Activated naive CD4-positive, alpha-beta T cell treated with anti-CD3 and anti-CD28 coated beads for 36 hours (primary cell): ENCODE results near the gene ANKRD30A. TPM values are rescaled to one million over a fixed set of nuclear protein-coding genes. Genes with fewer than 3 reads are reported as not detected.
"Not testable (repeated sequence)": the region's sequence is repeated elsewhere in the genome, so short reads cannot be mapped to it uniquely, and the experiment has no call there.

ENCODE experiments used
- CTCF ChIA-PET: fragments of 350-600 bp; sonication (Branson Sonifier 250); formaldehyde crosslinking; loops from one replicate; lab custom pipeline; 2021; ENCODE audit warnings: antibody characterized with exemption; lab: Charles Lee
- DNase-seq: peaks from one replicate; pipeline ENCODE4 v3.0.0-alpha.2; 2020
- H3K27ac Mint-ChIP-seq: one replicate; pipeline ENCODE4 v1.8.0; 2021; ENCODE audit warnings: mild to moderate bottlenecking, mixed read lengths
- H3K27me3 Mint-ChIP-seq: one replicate; pipeline ENCODE4 v1.8.0; 2021; ENCODE audit warnings: low read depth, mixed read lengths
- H3K36me3 Mint-ChIP-seq: one replicate; pipeline ENCODE4 v1.8.0; 2021; ENCODE audit warnings: low read depth, mixed read lengths
- H3K4me1 Mint-ChIP-seq: one replicate; pipeline ENCODE4 v1.8.0; 2021; ENCODE audit warnings: low read depth, mixed read lengths
- H3K4me3 Mint-ChIP-seq: one replicate; pipeline ENCODE4 v1.8.0; 2021; ENCODE audit warnings: mild to moderate bottlenecking, moderate library complexity, mixed read lengths
- H3K9me3 Mint-ChIP-seq: one replicate; pipeline ENCODE4 v1.8.0; 2021; ENCODE audit warnings: mixed read lengths
- intact Hi-C: fragments of 100-400 bp; cut with micrococcal nuclease; formaldehyde crosslinking; loops from one replicate; pipeline ENCODE4 v1.15.1; 2023
- total RNA-seq, 2 experiments: library from RNA; stranded (reverse); gene quantifications; one replicate each; pipeline ENCODE4 v1.2.3, GENCODE V29; 2021

ANKRD30A gene
- total RNA-seq, 2 experiments from 2014 or later: not detected

DNA sequence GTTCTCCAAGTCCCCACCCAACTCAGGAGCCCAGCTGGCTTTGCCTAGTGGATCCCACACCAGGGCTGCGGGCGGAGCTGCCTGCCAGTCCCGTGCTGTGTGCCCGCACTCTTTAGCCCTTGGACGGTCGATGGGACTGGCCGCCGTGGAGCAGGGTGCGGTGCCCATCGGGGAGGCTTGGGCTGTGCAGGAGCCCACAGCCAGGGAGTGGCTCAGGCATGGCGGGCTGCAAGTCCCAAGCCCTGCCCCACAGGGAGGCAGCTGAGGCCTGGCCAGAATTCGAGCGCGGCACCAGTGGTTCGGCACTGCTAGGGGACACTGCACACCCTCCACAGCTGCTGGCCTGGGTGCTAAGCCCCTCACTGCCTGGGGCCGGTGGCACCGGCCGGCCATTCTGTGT lies 159.7 kb downstream of the ANKRD30A start:
- intact Hi-C loops: no loop called here
- no peaks in the 10 kb centered on the region for H3K27me3 Mint-ChIP-seq
- no peaks in the 10 kb centered on the region for H3K36me3 Mint-ChIP-seq
- no peaks in the 10 kb centered on the region for H3K4me1 Mint-ChIP-seq
- CTCF ChIA-PET: no interaction called here
- peaks cover 18% of the 10 kb centered on the region for H3K9me3 Mint-ChIP-seq
- no peak overlapping the region for H3K4me3 Mint-ChIP-seq
- no peak for DNase-seq
- no peak overlapping the region for H3K27ac Mint-ChIP-seq

DNA sequence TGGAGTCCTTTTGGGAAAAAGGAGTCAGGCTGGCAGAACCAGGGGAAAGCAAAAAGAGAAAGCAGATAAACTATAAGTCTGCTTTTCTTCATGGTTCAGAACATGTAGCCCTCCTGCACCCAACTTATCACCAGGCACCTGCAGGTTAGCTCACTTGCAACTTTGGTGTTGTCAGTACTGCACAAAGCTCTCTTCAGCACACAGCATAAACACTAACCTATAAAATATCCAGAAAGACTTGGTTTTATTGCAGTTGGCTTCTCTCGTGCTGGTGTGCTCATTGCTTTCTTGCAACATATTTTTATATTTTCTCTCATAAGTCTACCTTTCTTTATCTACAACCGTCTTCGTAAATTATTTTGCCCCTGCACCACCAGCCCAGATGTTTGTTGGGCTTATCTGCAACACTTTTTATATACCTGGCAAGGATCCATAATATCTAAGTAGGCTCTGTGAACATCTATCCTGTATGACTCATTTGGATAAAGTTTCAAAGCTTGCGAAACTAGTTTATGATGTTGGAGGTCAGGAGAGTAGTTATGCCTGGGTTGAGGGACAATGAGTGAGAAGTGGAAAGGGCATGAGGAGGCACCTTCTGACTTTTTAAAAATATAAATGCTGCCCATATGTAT lies 164.6 kb downstream of the ANKRD30A start:
- intact Hi-C loops: no loop called here
- H3K4me1 Mint-ChIP-seq: no peaks in the 10 kb centered on the region

DNA sequence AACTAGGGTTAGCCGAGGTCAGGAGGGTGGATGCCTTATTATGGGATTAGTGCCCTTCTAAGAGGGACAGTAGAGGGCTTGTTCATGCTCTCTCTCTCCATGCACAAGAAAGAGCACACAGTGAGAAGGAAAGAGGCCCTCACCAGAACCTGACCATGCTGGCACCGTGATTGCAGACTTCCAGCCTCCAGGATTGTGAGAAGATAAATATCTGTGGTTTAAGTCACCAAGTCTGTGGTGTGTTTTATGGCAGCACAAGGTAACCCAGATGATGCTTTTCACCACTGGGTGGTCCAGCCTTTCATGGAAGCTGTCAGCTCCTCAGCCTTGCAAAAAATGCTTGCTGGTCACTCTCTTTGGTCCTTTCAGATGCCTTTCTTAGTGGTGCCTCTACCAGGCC lies 175.9 kb downstream of the ANKRD30A start:
- Mint-ChIP-seq H3K4me1 (no peaks in the 10 kb centered on the region), H3K27me3 (no peaks in the 10 kb centered on the region), H3K36me3 (no peaks in the 10 kb centered on the region), H3K27ac (no peak overlapping the region), H3K4me3 (no peak overlapping the region), H3K9me3 (peaks cover 8% of the 10 kb centered on the region)
- CTCF ChIA-PET: interaction anchor here (0.6 kb wide), 1 partner anchor 15 kb away, joined by 3 read pairs; no protein-coding TSS in a partner anchor
- intact Hi-C loops: no loop called here
- no peak for DNase-seq

More for the DNA sequence above, 164.6 kb downstream of the ANKRD30A start:
- H3K27ac Mint-ChIP-seq: no peak overlapping the region
- no peak for DNase-seq
- no peaks in the 10 kb centered on the region for H3K27me3 Mint-ChIP-seq
- H3K4me3 Mint-ChIP-seq: no peak overlapping the region
- CTCF ChIA-PET: interaction anchor here (0.6 kb wide), 1 partner anchor 1063 kb away, joined by 3 read pairs; no protein-coding TSS in a partner anchor
- H3K36me3 Mint-ChIP-seq: no peaks in the 10 kb centered on the region
- peaks cover 21% of the 10 kb centered on the region for H3K9me3 Mint-ChIP-seq

DNA sequence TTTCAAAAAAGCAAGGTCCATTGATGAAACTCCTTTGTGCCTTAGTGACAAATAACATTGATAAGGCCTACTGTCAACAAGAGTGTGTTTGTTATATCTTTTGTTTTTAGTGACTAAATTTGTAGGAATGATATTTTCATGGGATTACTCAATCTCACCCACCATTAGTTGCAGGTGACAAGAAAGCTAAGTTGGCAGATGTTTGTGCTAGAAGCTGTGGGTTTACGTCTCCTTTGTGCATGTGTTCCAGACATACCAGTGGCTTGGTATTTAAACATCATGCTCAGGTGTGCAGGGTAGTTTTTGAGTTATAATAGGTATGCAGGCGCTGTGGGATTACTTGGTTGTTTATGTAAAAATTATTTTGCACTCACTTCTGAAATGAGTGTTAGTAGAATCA lies 178.6 kb downstream of the ANKRD30A start:
- intact Hi-C loops: no loop called here
- Mint-ChIP-seq H3K36me3 (no peaks in the 10 kb centered on the region), H3K9me3 (peaks cover 10% of the 10 kb centered on the region), H3K4me3 (no peak overlapping the region), H3K27me3 (no peaks in the 10 kb centered on the region), H3K4me1 (no peaks in the 10 kb centered on the region), H3K27ac (no peak overlapping the region)
- CTCF ChIA-PET: no interaction called here
- DNase-seq: no peak

DNA sequence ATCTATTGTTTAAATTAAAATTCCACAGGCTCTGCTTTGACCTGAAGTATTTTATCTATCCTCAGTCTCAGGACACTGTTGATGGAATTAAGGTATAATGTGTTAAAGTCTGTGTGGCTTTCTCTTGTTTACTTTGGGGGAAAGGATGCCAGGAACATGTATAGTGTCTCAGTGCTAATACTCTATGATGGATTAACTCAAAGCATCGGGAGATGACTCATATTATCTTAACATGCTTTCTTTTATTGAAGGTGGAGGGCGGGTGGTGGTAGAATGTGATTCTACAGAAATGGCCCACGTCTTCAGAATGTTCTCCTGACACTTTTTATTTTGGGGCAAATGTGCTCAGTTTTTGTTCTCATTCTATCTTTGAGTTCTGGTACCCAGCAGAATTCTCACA lies 189.0 kb downstream of the ANKRD30A start:
- Mint-ChIP-seq H3K36me3 (no peaks in the 10 kb centered on the region), H3K4me1 (no peaks in the 10 kb centered on the region), H3K27me3 (no peaks in the 10 kb centered on the region), H3K9me3 (peaks cover 5% of the 10 kb centered on the region), H3K4me3 (no peak overlapping the region), H3K27ac (no peak overlapping the region)
- DNase-seq: no peak
- intact Hi-C loops: no loop called here
- CTCF ChIA-PET: no interaction called here

DNA sequence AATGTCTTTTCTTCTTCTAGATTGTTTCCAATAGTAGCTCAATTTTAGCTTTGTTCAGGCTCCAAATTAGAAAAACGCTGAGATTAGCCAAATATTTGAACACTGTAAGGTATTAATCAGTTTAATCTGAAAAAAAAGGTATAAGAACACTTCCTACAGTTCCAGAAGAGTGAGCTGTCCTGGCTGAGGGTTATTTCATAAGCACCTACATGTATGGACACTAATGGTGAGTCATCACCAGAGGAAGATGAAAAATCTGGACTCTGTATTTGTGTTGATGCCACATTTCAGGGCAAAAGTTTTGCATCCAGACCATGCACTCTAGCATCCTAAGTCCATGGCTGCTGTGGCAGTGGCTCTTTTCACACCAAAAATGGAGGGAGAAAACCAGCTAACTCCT lies 189.5 kb downstream of the ANKRD30A start:
- Mint-ChIP-seq H3K27ac (no peak overlapping the region), H3K36me3 (no peaks in the 10 kb centered on the region), H3K4me1 (no peaks in the 10 kb centered on the region), H3K27me3 (no peaks in the 10 kb centered on the region), H3K9me3 (peaks cover 5% of the 10 kb centered on the region), H3K4me3 (no peak overlapping the region)
- DNase-seq: no peak
- CTCF ChIA-PET: no interaction called here
- intact Hi-C loops: no loop called here

DNA sequence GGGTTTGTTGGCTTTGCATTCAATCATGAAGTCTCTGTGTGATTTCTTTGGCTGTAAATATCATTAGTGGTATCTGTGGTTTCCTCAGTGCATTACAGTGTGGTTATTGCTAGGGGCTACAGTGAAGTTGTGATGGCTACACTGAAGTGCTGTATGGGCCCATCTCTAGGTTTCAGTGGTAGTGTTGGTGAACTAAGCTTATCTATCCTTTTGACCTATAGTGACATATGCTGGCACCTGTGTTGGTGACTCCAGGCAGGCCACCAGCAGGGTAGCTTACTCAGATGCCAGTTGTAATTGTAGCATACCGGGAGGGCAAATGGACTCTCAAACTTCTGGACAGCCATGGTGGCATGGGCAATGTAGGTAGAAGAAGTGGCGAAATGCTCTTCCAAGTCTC lies 219.0 kb downstream of the ANKRD30A start:
- no peaks in the 10 kb centered on the region for H3K4me1 Mint-ChIP-seq
- intact Hi-C loops: no loop called here
- H3K27me3 Mint-ChIP-seq: no peaks in the 10 kb centered on the region
- no peak overlapping the region for H3K27ac Mint-ChIP-seq
- H3K36me3 Mint-ChIP-seq: no peaks in the 10 kb centered on the region
- DNase-seq: no peak
- peaks cover 8% of the 10 kb centered on the region for H3K9me3 Mint-ChIP-seq
- H3K4me3 Mint-ChIP-seq: no peak overlapping the region
- CTCF ChIA-PET: no interaction called here

DNA sequence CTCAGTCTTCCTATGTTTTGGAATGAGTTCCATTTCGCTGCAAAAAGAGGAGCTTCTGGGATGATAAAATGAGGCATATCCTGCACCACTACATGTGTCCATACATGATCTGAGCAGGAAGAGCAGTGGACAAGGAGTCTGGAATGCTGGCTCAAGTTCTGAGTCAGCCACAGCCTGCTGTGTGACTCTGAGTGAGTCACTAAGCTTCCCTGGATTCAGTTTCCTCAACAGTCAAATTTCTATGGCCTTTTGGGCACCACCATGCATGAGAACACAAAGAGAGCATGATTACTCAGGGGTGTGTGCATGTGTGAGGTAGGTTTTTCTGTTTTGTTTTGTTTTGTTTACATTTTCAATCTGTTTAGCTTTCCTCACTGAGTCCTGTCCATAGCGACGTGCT lies 254.6 kb downstream of the ANKRD30A start:
- intact Hi-C loops: no loop called here
- H3K27ac Mint-ChIP-seq: no peak overlapping the region
- CTCF ChIA-PET: interaction anchor here (0.6 kb wide), 1 partner anchor 480 kb away, joined by 3 read pairs; no protein-coding TSS in a partner anchor
- DNase-seq: no peak
- peaks cover 18% of the 10 kb centered on the region for H3K9me3 Mint-ChIP-seq
- no peaks in the 10 kb centered on the region for H3K36me3 Mint-ChIP-seq
- no peaks in the 10 kb centered on the region for H3K27me3 Mint-ChIP-seq
- H3K4me1 Mint-ChIP-seq: no peaks in the 10 kb centered on the region
- no peak overlapping the region for H3K4me3 Mint-ChIP-seq

DNA sequence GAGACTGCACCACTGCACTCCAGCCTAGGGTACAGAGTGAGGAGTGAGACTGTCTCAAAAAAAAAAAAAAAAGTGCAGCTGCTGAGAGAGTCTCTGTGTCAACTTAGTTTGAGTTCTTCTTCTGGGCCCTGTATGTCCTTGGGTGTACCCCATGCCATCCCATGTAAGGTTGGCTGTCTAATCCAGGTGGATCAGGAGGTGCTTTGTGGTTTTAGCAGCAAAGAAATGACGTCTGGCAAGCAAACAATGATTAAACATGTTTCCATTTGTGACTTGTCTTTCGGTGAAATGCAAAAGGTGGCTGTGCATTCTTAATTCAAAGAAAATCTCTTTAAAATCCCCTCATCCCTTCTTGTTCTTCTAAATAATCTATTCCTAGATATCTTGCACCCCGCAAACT lies 255.9 kb downstream of the ANKRD30A start:
- CTCF ChIA-PET: no interaction called here
- intact Hi-C loops: no loop called here
- no peak for DNase-seq
- Mint-ChIP-seq H3K9me3 (peaks cover 20% of the 10 kb centered on the region), H3K36me3 (no peaks in the 10 kb centered on the region), H3K27me3 (no peaks in the 10 kb centered on the region), H3K27ac (no peak overlapping the region), H3K4me1 (no peaks in the 10 kb centered on the region), H3K4me3 (no peak overlapping the region)

DNA sequence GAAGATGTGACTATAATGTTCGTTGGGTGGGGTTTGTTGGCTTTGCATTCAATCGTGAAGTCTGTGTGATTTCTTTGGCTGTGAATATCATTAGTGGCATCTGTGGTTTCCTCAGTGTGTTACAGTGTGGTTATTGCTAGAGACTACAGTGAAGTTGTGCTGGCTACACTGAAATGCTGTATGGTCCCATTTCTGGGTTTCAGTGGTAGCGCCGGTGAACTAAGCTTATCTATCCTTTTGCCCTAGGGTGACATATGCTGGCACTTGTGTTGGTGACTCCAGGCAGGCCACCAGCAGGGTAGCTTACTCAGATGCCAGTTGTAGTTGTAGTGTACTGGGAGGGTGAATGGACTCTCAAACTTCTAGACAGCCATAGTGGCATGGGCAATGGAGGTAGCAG lies 259.5 kb downstream of the ANKRD30A start:
- H3K36me3 Mint-ChIP-seq: no peaks in the 10 kb centered on the region
- H3K27me3 Mint-ChIP-seq: no peaks in the 10 kb centered on the region
- no peak for DNase-seq
- no peaks in the 10 kb centered on the region for H3K4me1 Mint-ChIP-seq
- H3K27ac Mint-ChIP-seq: no peak overlapping the region
- intact Hi-C loops: no loop called here
- no peak overlapping the region for H3K4me3 Mint-ChIP-seq
- CTCF ChIA-PET: interaction anchor here (1.3 kb wide), 1 partner anchor 138 kb away, joined by 3 read pairs; no protein-coding TSS in a partner anchor
- H3K9me3 Mint-ChIP-seq: peaks cover 16% of the 10 kb centered on the region

DNA sequence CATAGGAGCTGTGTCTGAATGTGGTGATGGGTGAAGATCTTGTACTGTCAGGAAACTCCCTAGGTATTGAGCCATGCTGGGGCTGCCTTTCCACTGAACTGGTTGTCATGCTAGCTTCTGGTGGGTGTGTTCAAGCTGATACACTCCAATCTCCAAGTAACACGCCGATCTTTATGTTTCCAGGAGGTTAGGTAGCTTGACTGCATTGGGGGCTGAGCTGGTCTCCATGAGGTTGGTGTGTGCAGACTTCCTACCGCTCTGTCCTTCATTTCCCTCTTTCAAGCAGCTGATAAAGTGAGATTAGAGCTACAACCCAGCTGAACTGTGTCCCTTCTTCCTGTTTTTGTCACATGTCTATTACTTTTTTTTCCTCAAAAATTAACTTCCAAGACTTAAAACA lies 265.5 kb downstream of the ANKRD30A start:
- intact Hi-C loops: no loop called here
- Mint-ChIP-seq H3K27me3 (no peaks in the 10 kb centered on the region), H3K36me3 (no peaks in the 10 kb centered on the region), H3K27ac (no peak overlapping the region), H3K9me3 (peaks cover 4% of the 10 kb centered on the region), H3K4me3 (no peak overlapping the region), H3K4me1 (no peaks in the 10 kb centered on the region)
- CTCF ChIA-PET: interaction anchor here (1.0 kb wide), 1 partner anchor 42 kb away, joined by 3 read pairs; no protein-coding TSS in a partner anchor
- no peak for DNase-seq

DNA sequence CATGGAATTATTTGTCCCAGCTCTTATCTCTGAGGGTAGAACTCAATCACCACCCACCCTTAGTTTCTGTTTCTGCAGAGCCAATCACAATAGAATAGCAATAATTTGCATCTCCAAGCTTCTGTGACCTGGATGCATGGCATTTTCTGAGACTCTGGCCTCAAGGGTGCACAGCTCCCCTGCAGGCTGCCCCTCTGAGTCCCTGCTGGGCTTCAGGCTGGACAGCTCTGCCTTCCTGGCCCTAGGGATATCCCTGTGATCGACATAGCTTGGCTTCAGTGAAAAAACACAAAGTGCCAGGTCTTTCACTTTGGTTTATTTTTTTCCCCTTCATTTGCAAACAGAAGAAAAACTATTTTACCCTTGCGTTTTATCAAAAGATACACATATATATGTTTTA lies 275.4 kb downstream of the ANKRD30A start:
- intact Hi-C loops, CTCF ChIA-PET, H3K4me1 Mint-ChIP-seq, H3K27ac Mint-ChIP-seq, H3K27me3 Mint-ChIP-seq, H3K9me3 Mint-ChIP-seq, H3K4me3 Mint-ChIP-seq, DNase-seq, H3K36me3 Mint-ChIP-seq: not testable (repeated sequence)

DNA sequence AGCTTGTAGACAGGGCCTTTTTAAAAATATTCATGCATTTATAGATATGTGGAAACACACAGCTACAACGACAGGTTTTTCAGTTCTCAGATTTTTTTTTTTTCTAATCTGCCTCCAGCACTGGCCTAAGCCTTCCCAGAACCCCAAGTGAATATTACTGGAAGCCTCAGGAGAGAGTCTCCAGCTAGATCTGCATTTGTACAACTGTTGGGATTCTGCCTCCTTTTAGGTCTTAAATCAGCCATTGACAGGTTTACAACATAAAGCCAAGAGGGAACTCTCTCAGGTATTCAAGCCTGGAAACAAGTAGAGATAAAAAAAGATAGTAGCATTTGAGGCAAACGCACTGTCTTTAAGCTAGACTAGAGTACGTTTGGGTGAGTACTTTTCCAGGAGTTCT lies 275.8 kb downstream of the ANKRD30A start:
- no peak overlapping the region for H3K4me3 Mint-ChIP-seq
- no peaks in the 10 kb centered on the region for H3K4me1 Mint-ChIP-seq
- intact Hi-C loops: no loop called here
- no peaks in the 10 kb centered on the region for H3K27me3 Mint-ChIP-seq
- H3K9me3 Mint-ChIP-seq: peaks cover 2% of the 10 kb centered on the region
- DNase-seq: no peak
- no peaks in the 10 kb centered on the region for H3K36me3 Mint-ChIP-seq
- CTCF ChIA-PET: interaction anchor here (0.7 kb wide), 1 partner anchor 633 kb away, joined by 3 read pairs; no protein-coding TSS in a partner anchor
- no peak overlapping the region for H3K27ac Mint-ChIP-seq
